CD4-positive, alpha-beta T cell treated with Interleukin-4 for 1 hour (primary cell): ENCODE measurements around the gene ATP6V0C.
"Not testable (repeated sequence)": the region's sequence is repeated elsewhere in the genome, so short reads cannot be mapped to it uniquely, and the experiment has no call there.

Experiments used
- DNase-seq, 2 donors: peaks; one replicate each; pipeline ENCODE4 v3.0.0-alpha.2; 2020 to 2022

The ATP6V0C gene

GRCh38 chr16:2475413-2476344, 38.1 kb upstream of the ATP6V0C start:
- peak; percentile 27 to 36 for DNase-seq

- DNase-seq: no peak
Observed at GRCh38 chr16:2476345-2476720, 37.4 kb upstream of the ATP6V0C start.

- DNase-seq: no peak
Observed at GRCh38 chr16:2476741-2477140, 37.0 kb upstream of the ATP6V0C start.

GRCh38 chr16:2477327-2477726, 36.4 kb upstream of the ATP6V0C start:
- no peak for DNase-seq

- DNase-seq: no peak
Observed at GRCh38 chr16:2478279-2478678, 35.5 kb upstream of the ATP6V0C start.

GRCh38 chr16:2479996-2480395, 33.8 kb upstream of the ATP6V0C start:
- DNase-seq: not testable (repeated sequence)

GRCh38 chr16:2480948-2481347, 32.8 kb upstream of the ATP6V0C start:
- no peak for DNase-seq

- no peak for DNase-seq
Observed at GRCh38 chr16:2481676-2482075, 32.1 kb upstream of the ATP6V0C start.

- no peak for DNase-seq
Observed at GRCh38 chr16:2482249-2482648, 31.5 kb upstream of the ATP6V0C start.

GRCh38 chr16:2482708-2483534, 30.8 kb upstream of the ATP6V0C start:
- no peak for DNase-seq

- no peak for DNase-seq
Observed at GRCh38 chr16:2483939-2484897, 29.5 kb upstream of the ATP6V0C start.

- no peak for DNase-seq
Observed at GRCh38 chr16:2484898-2485508, 28.7 kb upstream of the ATP6V0C start.

- no peak for DNase-seq
Observed at GRCh38 chr16:2485811-2486507, 27.8 kb upstream of the ATP6V0C start.

- peak; percentile 87 to 90 for DNase-seq
Observed at GRCh38 chr16:2486645-2487516, 26.9 kb upstream of the ATP6V0C start.

GRCh38 chr16:2487517-2487842, 26.3 kb upstream of the ATP6V0C start:
- no peak for DNase-seq

- no peak for DNase-seq
Observed at GRCh38 chr16:2487903-2488531, 25.7 kb upstream of the ATP6V0C start.

GRCh38 chr16:2489581-2489980, 24.2 kb upstream of the ATP6V0C start:
- DNase-seq: no peak

GRCh38 chr16:2490190-2491105, 23.3 kb upstream of the ATP6V0C start:
- no peak for DNase-seq

- DNase-seq: no peak
Observed at GRCh38 chr16:2492292-2492691, 21.5 kb upstream of the ATP6V0C start.
